Thoracic aorta (tissue), 2 donors: ENCODE data around the gene TP63. TPM values are rescaled to one million over a fixed set of nuclear protein-coding genes. Genes with fewer than 3 reads are reported as not detected.

Source experiments
- ATAC-seq: fragments of 150-250 bp; one replicate; pipeline ENCODE4 v1.8.0; 2017; ENCODE audit warnings: low read depth; ENCODE audit not compliant: insufficient number of reproducible peaks, low FRiP score
- DNase-seq: peaks from one replicate; pipeline ENCODE4 v3.0.0-alpha.2; 2020; ENCODE audit warnings: low spot score
- H3K27ac ChIP-seq, 2 donors: fragments of 200-600 bp; sonication (generic); 1 replicate in 1 of 2; 2 replicates in 1 of 2; pipeline ENCODE4 v1.5.1; 2016; ENCODE audit warnings: mild to moderate bottlenecking in 2 of 2, moderate library complexity in 2 of 2
- H3K27me3 ChIP-seq: fragments of 200-600 bp; sonication (generic); replicated peaks from 2 replicates; pipeline ENCODE4 v1.6.0; 2016; ENCODE audit warnings: mild to moderate bottlenecking; ENCODE audit not compliant: insufficient read depth
- H3K36me3 ChIP-seq: fragments of 200-600 bp; sonication (generic); one replicate; pipeline ENCODE4 v1.5.1; 2016
- H3K4me1 ChIP-seq, 2 donors: fragments of 200-600 bp; sonication (generic); 1 replicate in 1 of 2; 2 replicates in 1 of 2; pipeline versions ENCODE4 v1.5.1 to v1.6.0; 2016; ENCODE audit warnings: low read depth in 2 of 2, mild to moderate bottlenecking in 1 of 2; ENCODE audit not compliant: control insufficient read depth in 1 of 2
- H3K4me3 ChIP-seq: fragments of 200-600 bp; sonication (generic); 2 replicates; pipeline ENCODE4 v1.5.1; 2016; ENCODE audit warnings: mild to moderate bottlenecking
- H3K9me3 ChIP-seq: fragments of 200-600 bp; sonication (generic); 2 replicates; pipeline ENCODE4 v1.5.1; 2016
- CTCF ChIP-seq: fragments of 200-600 bp; sonication (generic); IDR thresholded peaks from one replicate; pipeline ENCODE4 v1.5.1; 2019; ENCODE audit warnings: antibody characterized with exemption
- total RNA-seq, 2 donors: library from RNA; depleted of rRNA; stranded (reverse); fragments of >200 nt; gene quantifications; one replicate each; pipeline versions ENCODE4 v1.1.0 to v1.2.3, GENCODE V29; 2016

TP63 gene
- total RNA-seq, 2 donors from 2014 or later = 0.14 to 0.42 TPM

DNA sequence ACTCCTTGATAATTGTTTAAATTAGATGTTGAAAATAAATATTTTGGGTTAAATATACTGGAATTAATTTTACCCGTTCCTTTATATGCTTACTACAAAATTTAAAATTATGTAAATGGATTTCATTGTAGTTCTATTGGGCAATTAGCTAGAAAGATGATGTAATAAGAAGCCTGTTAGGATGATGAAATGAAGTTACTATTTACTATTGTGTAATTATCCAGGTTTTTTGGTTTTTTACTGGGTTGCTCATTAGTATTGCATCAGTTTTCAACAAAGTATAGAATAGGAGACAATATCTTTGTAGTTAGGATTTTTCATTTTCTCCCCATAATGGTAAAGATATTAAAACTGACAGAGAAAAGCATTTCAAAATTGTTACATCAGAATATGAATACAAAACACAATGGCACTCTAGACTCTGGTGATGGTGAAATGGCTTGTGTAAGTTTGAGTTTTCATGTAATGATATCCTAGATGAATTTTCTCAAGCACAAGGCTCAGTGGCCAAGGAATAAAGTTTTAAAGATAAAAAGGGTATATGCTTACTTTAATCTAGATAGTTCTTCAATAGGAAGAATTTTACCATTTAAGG is 267.5 kb downstream of the TP63 start:
- no peak for TF ChIP-seq CTCF
- no peak overlapping the region for H3K27ac ChIP-seq
- H3K4me1 ChIP-seq = no peaks in the 10 kb centered on the region
- ATAC-seq (no peak), DNase-seq (no peak)
- no peaks in the 10 kb centered on the region for H3K9me3 ChIP-seq
- no peaks in the 10 kb centered on the region for H3K36me3 ChIP-seq
- no peaks in the 10 kb centered on the region for H3K27me3 ChIP-seq
- no peak overlapping the region for H3K4me3 ChIP-seq

GRCh38 chr3:189899186-189899585 is 268.0 kb downstream of the TP63 start:
- Histone ChIP-seq H3K27me3 (no peaks in the 10 kb centered on the region), H3K27ac (no peak overlapping the region), H3K4me3 (no peak overlapping the region), H3K9me3 (no peaks in the 10 kb centered on the region), H3K36me3 (no peaks in the 10 kb centered on the region), H3K4me1 (no peaks in the 10 kb centered on the region)
- DNase-seq (no peak), ATAC-seq (no peak)
- TF ChIP-seq CTCF = no peak

DNA sequence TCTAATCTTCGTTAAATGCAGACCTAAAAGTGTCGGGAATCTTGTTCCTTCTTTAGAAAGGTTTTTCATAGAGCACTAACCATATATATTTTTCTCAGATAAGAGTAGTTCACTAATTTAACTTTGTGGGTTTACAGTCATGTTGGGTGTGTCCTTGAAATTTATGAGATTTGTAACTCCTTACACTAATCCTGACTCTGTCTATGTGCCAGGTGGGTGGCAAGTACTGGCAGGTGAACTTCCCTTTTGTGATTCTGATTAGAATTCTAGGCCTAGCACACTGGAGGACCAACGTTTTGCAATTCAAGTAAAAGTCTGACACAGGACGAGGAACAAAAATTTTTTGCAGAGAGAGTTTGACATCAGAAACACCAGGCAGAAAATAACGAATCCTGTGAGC is 269.4 kb downstream of the TP63 start:
- no peak overlapping the region for H3K4me3 ChIP-seq
- H3K36me3 ChIP-seq = no peaks in the 10 kb centered on the region
- H3K9me3 ChIP-seq = no peaks in the 10 kb centered on the region
- DNase-seq (no peak), ATAC-seq (no peak)
- H3K27me3 ChIP-seq = no peaks in the 10 kb centered on the region
- no peaks in the 10 kb centered on the region for H3K4me1 ChIP-seq
- TF ChIP-seq CTCF = no peak
- H3K27ac ChIP-seq = no peak overlapping the region

GRCh38 chr3:189901481-189901880 is 270.3 kb downstream of the TP63 start:
- ATAC-seq (no peak), DNase-seq (no peak)
- no peak for TF ChIP-seq CTCF
- Histone ChIP-seq H3K4me1 (no peaks in the 10 kb centered on the region), H3K27ac (no peak overlapping the region), H3K27me3 (no peaks in the 10 kb centered on the region), H3K4me3 (no peak overlapping the region), H3K9me3 (no peaks in the 10 kb centered on the region), H3K36me3 (no peaks in the 10 kb centered on the region)

DNA sequence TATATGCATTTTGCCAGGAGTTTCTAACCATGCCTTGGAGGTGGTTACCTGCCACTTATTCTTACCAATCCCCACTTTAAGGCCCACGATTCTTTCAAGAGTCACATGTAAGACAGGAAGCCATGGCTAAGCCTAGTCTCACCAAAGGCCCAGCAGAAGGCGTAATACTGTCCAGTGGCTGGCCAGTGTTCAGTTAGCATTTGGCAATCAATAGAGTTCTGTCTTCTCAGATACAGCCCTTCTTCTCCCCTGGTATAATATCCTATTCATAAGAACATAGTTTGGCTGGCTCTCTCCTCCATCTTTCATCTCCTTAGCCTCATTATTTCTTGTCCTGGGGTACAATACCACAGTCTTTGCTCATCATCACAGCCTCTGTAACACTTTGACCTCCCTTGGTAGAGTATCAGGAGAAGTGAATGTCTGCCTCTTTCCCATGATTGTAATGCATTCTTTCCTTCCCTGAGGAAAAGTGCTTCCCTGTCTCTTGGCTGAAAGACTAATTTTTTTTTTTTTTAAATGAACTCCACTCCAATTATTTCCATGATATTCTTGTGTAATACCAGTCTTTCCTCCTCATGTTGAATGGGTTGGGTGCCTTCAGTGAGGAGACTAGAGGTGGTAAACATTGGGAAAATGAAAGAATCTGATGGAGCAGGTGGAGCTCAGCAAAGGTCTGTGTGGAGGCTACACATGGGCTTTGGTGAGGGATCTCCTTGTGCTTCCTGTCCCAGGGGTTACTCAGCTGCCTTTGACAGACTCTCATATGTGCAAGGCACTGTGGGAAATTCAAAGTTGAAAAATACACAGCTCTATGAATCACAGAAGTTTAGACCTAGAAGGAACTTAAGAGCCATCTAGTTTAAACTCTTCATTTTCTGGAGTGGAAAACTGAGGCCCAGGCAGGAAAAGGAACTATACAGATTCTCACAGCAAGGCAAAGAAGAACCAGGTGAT is 271.3 kb downstream of the TP63 start:
- ATAC-seq = no peak
- H3K27ac ChIP-seq = no peak overlapping the region

More for the DNA sequence above, 271.3 kb downstream of the TP63 start:
- no peaks in the 10 kb centered on the region for H3K4me1 ChIP-seq
- TF ChIP-seq CTCF = no peak
- no peak overlapping the region for H3K4me3 ChIP-seq
- no peak for DNase-seq
- no peaks in the 10 kb centered on the region for H3K36me3 ChIP-seq
- no peaks in the 10 kb centered on the region for H3K9me3 ChIP-seq
- H3K27me3 ChIP-seq = no peaks in the 10 kb centered on the region
